ENCODE measurements around the gene BICD1. TPM values are rescaled to one million over a fixed set of nuclear protein-coding genes. Genes with fewer than 3 reads are reported as not detected.

The BICD1 gene
- total RNA-seq, 1 experiment from 2014 or later, result 41.3 TPM

DNA sequence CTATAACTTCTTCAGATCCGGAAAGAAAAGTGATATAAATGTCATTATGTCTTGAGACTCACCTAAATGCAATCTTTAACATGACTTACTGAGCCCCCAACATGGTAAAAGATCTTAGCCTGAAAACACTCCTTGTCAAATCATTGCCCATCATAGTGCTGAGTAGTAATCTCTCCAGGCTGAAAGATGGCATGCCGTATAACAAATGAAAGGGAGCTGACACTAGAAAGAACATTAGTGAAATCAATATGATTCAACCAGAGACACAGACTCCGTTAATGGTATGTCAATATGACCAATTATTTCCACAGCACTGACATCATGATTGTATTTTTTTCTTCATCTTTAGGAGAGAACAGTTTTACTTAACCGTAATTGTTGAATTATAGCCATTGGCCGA lies 54.4 kb downstream of the BICD1 start:
- Histone ChIP-seq H4K20me1 (ENCODE audit: insufficient read depth) (no peaks in the 10 kb centered on the region), H3K36me3 (ENCODE audit: low read depth) (no peaks in the 10 kb centered on the region), H3K9me3 (ENCODE audit: insufficient read depth, low read depth) (no peaks in the 10 kb centered on the region), H3K4me1 (replicated peaks; ENCODE audit: insufficient read depth) (no peaks in the 10 kb centered on the region), H3K4me3 (no peak overlapping the region), H3K27ac (no peak overlapping the region), H3K4me2 (no peak overlapping the region), H3K9me2 (ENCODE audit: insufficient read depth) (no peaks in the 10 kb centered on the region; the same call in 1 of the 2 replicates), H3K79me2 (ENCODE audit: low read depth) (no peaks in the 10 kb centered on the region), H3K27me3 (ENCODE audit: insufficient read depth, low read depth) (no peaks in the 10 kb centered on the region), H2AFZ (no peak overlapping the region), H3F3A (ENCODE audit: insufficient read depth, low read depth) (no peaks in the 10 kb centered on the region)
- intact Hi-C loops (cut with micrococcal nuclease; ENCODE audit: unreplicated experiment), result no loop called here
- POLR2A ChIA-PET (ENCODE audit: unreplicated experiment), result interaction anchor here (0.6 kb wide), 1 partner anchor 1130 kb away, joined by 4 read pairs; no protein-coding TSS in a partner anchor
- no TSS peak for BruUV-seq (replicated peaks)
- no peak for DNase-seq
- CTCF ChIA-PET, result no interaction called here
- no peak for TF ChIP-seq EZH2 (IDR thresholded peaks at IDR 0.05; ENCODE audit: low read depth)
- TF ChIP-seq, protein P1, sequence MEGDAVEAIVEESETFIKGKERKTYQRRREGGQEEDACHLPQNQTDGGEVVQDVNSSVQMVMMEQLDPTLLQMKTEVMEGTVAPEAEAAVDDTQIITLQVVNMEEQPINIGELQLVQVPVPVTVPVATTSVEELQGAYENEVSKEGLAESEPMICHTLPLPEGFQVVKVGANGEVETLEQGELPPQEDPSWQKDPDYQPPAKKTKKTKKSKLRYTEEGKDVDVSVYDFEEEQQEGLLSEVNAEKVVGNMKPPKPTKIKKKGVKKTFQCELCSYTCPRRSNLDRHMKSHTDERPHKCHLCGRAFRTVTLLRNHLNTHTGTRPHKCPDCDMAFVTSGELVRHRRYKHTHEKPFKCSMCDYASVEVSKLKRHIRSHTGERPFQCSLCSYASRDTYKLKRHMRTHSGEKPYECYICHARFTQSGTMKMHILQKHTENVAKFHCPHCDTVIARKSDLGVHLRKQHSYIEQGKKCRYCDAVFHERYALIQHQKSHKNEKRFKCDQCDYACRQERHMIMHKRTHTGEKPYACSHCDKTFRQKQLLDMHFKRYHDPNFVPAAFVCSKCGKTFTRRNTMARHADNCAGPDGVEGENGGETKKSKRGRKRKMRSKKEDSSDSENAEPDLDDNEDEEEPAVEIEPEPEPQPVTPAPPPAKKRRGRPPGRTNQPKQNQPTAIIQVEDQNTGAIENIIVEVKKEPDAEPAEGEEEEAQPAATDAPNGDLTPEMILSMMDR (conservative IDR thresholded peaks at IDR 0.05), result no peak

DNA sequence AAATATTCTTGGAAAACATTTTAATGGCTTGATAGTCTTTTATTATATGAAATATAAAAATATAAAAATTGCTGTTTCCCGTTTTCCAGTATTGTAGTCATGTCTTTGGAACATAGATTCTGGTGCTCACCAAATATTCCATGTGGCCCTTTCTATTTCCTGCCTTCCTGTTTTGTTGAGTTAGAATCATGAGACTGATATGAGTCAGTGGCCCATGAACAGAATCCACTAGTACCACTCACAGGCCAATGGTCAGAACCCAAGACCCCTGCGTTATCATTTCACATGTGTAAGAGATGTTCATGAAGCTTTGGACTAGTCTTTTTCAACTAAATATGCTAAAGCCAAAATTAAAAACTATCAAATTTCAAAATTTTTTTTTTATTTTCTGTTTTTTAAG lies 56.9 kb downstream of the BICD1 start:
- no peaks in the 10 kb centered on the region for H3F3A ChIP-seq (ENCODE audit: insufficient read depth, low read depth)
- ChIA-PET POLR2A (ENCODE audit: unreplicated experiment) (no interaction called here), CTCF (interaction anchor here (0.6 kb wide), 1 partner anchor 495 kb away, joined by 3 read pairs; no protein-coding TSS in a partner anchor)
- intact Hi-C loops (cut with micrococcal nuclease; ENCODE audit: unreplicated experiment), result no loop called here
- no peaks in the 10 kb centered on the region for H3K36me3 ChIP-seq (ENCODE audit: low read depth)
- H2AFZ ChIP-seq, result no peak overlapping the region
- H3K4me2 ChIP-seq, result no peak overlapping the region
- no peak overlapping the region for H3K4me3 ChIP-seq
- H3K9me3 ChIP-seq (ENCODE audit: insufficient read depth, low read depth), result no peaks in the 10 kb centered on the region
- TF ChIP-seq, protein P1 (conservative IDR thresholded peaks at IDR 0.05), result no peak
- TF ChIP-seq EZH2 (IDR thresholded peaks at IDR 0.05; ENCODE audit: low read depth), result no peak
- BruUV-seq (replicated peaks), result no TSS peak
- no peak for DNase-seq
- no peaks in the 10 kb centered on the region for H4K20me1 ChIP-seq (ENCODE audit: insufficient read depth)
- H3K79me2 ChIP-seq (ENCODE audit: low read depth), result no peaks in the 10 kb centered on the region
- no peaks in the 10 kb centered on the region; the same call in 1 of the 2 replicates for H3K9me2 ChIP-seq (ENCODE audit: insufficient read depth)
- H3K27ac ChIP-seq, result no peak overlapping the region
- H3K27me3 ChIP-seq (ENCODE audit: insufficient read depth, low read depth), result no peaks in the 10 kb centered on the region
- H3K4me1 ChIP-seq (replicated peaks; ENCODE audit: insufficient read depth), result no peaks in the 10 kb centered on the region

GRCh38 chr12:32166510-32166909 lies 59.9 kb downstream of the BICD1 start:
- DNase-seq, result no peak
- Histone ChIP-seq H3K9me3 (ENCODE audit: insufficient read depth, low read depth) (no peaks in the 10 kb centered on the region), H3K79me2 (ENCODE audit: low read depth) (no peaks in the 10 kb centered on the region), H3K9me2 (ENCODE audit: insufficient read depth) (no peaks in the 10 kb centered on the region; the same call in 1 of the 2 replicates), H2AFZ (no peak overlapping the region), H3F3A (ENCODE audit: insufficient read depth, low read depth) (no peaks in the 10 kb centered on the region), H3K4me1 (replicated peaks; ENCODE audit: insufficient read depth) (no peaks in the 10 kb centered on the region), H3K4me3 (no peak overlapping the region), H3K4me2 (no peak overlapping the region), H4K20me1 (ENCODE audit: insufficient read depth) (no peaks in the 10 kb centered on the region), H3K27me3 (ENCODE audit: insufficient read depth, low read depth) (no peaks in the 10 kb centered on the region), H3K36me3 (ENCODE audit: low read depth) (no peaks in the 10 kb centered on the region), H3K27ac (no peak overlapping the region)
- POLR2A ChIA-PET (ENCODE audit: unreplicated experiment), result no interaction called here
- TF ChIP-seq, protein P1 (conservative IDR thresholded peaks at IDR 0.05), result no peak
- TF ChIP-seq EZH2 (IDR thresholded peaks at IDR 0.05; ENCODE audit: low read depth), result no peak
- CTCF ChIA-PET, result no interaction called here
- no TSS peak for BruUV-seq (replicated peaks)
- intact Hi-C loops (cut with micrococcal nuclease; ENCODE audit: unreplicated experiment), result no loop called here

All from PC-9 (cell line).